Upper lobe of left lung (tissue), 4 donors: Measurements from ENCODE around the gene ZFR.

Experiments used
- EP300 ChIP-seq, 4 donors: sonication (generic); formaldehyde crosslinking; IDR thresholded peaks; one replicate each; pipeline ENCODE4 v1.5.1; 2017; ENCODE audit warnings: antibody characterized with exemption in 4 of 4, control low read depth in 2 of 4
- POLR2AphosphoS5 ChIP-seq, 2 donors: sonication (generic); formaldehyde crosslinking; IDR thresholded peaks; one replicate each; pipeline ENCODE4 v1.5.1; 2017; ENCODE audit warnings: antibody characterized with exemption in 2 of 2
- TF ChIP-seq, protein P1 (sequence below), 6 experiments: fragments of 450-650 bp in 4 of 6; fragments of 200-600 bp in 2 of 6; sonication (generic) in 2 of 6; IDR thresholded peaks; one replicate each; pipeline ENCODE4 v1.5.1; 2016 to 2019; ENCODE audit warnings: antibody characterized with exemption in 6 of 6

DNA sequence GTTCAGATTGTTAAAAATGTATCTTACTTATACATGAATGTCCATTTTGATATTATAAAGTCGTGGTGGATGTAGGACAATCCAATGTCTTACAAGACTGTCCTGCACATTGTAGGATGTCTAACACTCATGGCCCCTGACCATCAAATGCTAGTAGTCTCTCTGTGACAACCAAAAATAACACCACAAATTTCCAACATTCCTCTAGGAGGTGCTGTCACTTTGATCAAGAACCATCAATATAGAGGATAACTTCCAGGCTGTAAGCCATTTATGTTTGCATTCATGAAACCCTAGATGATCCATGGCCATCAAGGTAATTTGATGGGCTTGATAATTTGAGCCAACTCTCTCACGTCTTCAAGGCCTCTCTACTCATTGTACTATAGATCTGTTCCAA, 20.5 kb upstream of the ZFR start:
- TF ChIP-seq, protein P1, sequence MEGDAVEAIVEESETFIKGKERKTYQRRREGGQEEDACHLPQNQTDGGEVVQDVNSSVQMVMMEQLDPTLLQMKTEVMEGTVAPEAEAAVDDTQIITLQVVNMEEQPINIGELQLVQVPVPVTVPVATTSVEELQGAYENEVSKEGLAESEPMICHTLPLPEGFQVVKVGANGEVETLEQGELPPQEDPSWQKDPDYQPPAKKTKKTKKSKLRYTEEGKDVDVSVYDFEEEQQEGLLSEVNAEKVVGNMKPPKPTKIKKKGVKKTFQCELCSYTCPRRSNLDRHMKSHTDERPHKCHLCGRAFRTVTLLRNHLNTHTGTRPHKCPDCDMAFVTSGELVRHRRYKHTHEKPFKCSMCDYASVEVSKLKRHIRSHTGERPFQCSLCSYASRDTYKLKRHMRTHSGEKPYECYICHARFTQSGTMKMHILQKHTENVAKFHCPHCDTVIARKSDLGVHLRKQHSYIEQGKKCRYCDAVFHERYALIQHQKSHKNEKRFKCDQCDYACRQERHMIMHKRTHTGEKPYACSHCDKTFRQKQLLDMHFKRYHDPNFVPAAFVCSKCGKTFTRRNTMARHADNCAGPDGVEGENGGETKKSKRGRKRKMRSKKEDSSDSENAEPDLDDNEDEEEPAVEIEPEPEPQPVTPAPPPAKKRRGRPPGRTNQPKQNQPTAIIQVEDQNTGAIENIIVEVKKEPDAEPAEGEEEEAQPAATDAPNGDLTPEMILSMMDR (IDR thresholded peaks at IDR 0.05), result no peak
- no peak for TF ChIP-seq POLR2AphosphoS5 (IDR thresholded peaks at IDR 0.05)
- no peak for TF ChIP-seq EP300 (IDR thresholded peaks at IDR 0.05)
